Measurements from ENCODE around the gene PLXDC1.

- no peak for TF ChIP-seq ZNF530 (tag by site-specific recombination; IDR thresholded peaks at IDR 0.05; ENCODE audit: low read depth)
- no peak for TF ChIP-seq ZBTB11 (tag by site-specific recombination; conservative IDR thresholded peaks at IDR 0.05; ENCODE audit: low read depth)
- TF ChIP-seq ZNF146 (tag by site-specific recombination; IDR thresholded peaks at IDR 0.05): no peak
- no peak for TF ChIP-seq ZBTB44 (tag by site-specific recombination; IDR thresholded peaks at IDR 0.05)
- TF ChIP-seq CTCF (tag by site-specific recombination; IDR thresholded peaks at IDR 0.05): no peak
- TF ChIP-seq ZNF776 (tag by site-specific recombination; IDR thresholded peaks at IDR 0.05; ENCODE audit: borderline replicate concordance): no peak
- TF ChIP-seq PRDM4 (tag by site-specific recombination; IDR thresholded peaks at IDR 0.05): no peak
- no peak for TF ChIP-seq ZNF596 (tag by site-specific recombination; IDR thresholded peaks at IDR 0.05)
- TF ChIP-seq ZNF423 (tag by site-specific recombination; IDR thresholded peaks at IDR 0.05): no peak
- no peak for TF ChIP-seq GLIS1 (tag by site-specific recombination; IDR thresholded peaks at IDR 0.05)
- TF ChIP-seq ZNF529 (tag by site-specific recombination; IDR thresholded peaks at IDR 0.05; ENCODE audit: insufficient replicate concordance): no peak
- TF ChIP-seq ZNF704 (tag by site-specific recombination; IDR thresholded peaks at IDR 0.05): no peak
- TF ChIP-seq ZNF791 (tag by site-specific recombination; IDR thresholded peaks at IDR 0.05): no peak
These were observed 35.2 kb downstream of the PLXDC1 start for GRCh38 chr17:39116224-39116623.
